Endothelial cell of umbilical vein (primary cell): ENCODE measurements around the gene ZNF329. TPM values are rescaled to one million over a fixed set of nuclear protein-coding genes. Genes with fewer than 3 reads are reported as not detected.

ENCODE experiments used
- BruUV-seq: library from RNA; stranded (reverse); fragments of 400-500 nt; replicated peaks from 2 replicates; lab custom pipeline; 2021; lab: Mats Ljungman, UMichigan
- CTCF ChIA-PET: fragments of 300-600, 350-600 bp; sonication (Branson Sonifier 250); formaldehyde crosslinking; loops from one replicate; lab custom pipeline; 2021; ENCODE audit warnings: antibody characterized with exemption, inconsistent platforms; lab: Charles Lee
- POLR2A ChIA-PET: fragments of 300-600, 350-600 bp; sonication (Branson Sonifier 250); formaldehyde crosslinking; loops from one replicate; lab custom pipeline; 2021; ENCODE audit warnings: antibody characterized with exemption, inconsistent platforms; lab: Charles Lee
- DNase-seq: peaks from one replicate; pipeline ENCODE4 v3.0.0-alpha.2; 2011; ENCODE audit warnings: low read depth, low spot score
- FAIRE-seq: peaks from 2 replicates; lab custom pipeline; 2011; peaks lifted over from hg19 to GRCh38; lab: Jason Lieb, UNC
- H2AFZ ChIP-seq: 2 replicates; pipeline ENCODE4 v1.6.0; 2012; ENCODE audit warnings: low read depth, low read length, control low read depth, inconsistent platforms
- H3K27ac ChIP-seq: 2 replicates; pipeline ENCODE4 v1.5.1; 2011; ENCODE audit warnings: low read depth, mild to moderate bottlenecking, control low read depth, low read length, moderate library complexity; ENCODE audit not compliant: insufficient read depth
- H3K27me3 ChIP-seq, 2 experiments: 2 replicates each; pipeline versions ENCODE4 v1.6.0 to v1.6.1; 2011; ENCODE audit warnings: low read length in 2 of 2, mixed read lengths in 1 of 2; ENCODE audit not compliant: control insufficient read depth in 2 of 2, insufficient read depth in 2 of 2
- H3K36me3 ChIP-seq, 2 experiments: 2 replicates in 1 of 2; 3 replicates in 1 of 2; pipeline ENCODE4 v1.5.1; 2011; ENCODE audit warnings: low read length in 2 of 2, mild to moderate bottlenecking in 1 of 2, moderate library complexity in 1 of 2; ENCODE audit not compliant: control insufficient read depth in 2 of 2, insufficient read depth in 2 of 2; ENCODE audit errors: extremely low read depth in 1 of 2
- H3K4me1 ChIP-seq: 3 replicates; pipeline ENCODE4 v1.5.1; 2011; ENCODE audit warnings: mild to moderate bottlenecking, low read length; ENCODE audit not compliant: control insufficient read depth, insufficient read depth; ENCODE audit errors: extremely low read depth
- H3K4me2 ChIP-seq: 2 replicates; pipeline ENCODE4 v1.6.1; 2011; ENCODE audit warnings: low read length, control low read depth, mixed read lengths; ENCODE audit not compliant: insufficient read depth
- H3K4me3 ChIP-seq, 3 experiments: fragments of 200-600 bp in 1 of 3; sonication (generic), shearing (Covaris generic) in 1 of 3; replicated peaks in 1 of 3; 2 replicates each; pipeline ENCODE4 v1.5.1; 2011 to 2016; ENCODE audit warnings: control low read depth in 3 of 3, low read length in 3 of 3, mild to moderate bottlenecking in 2 of 3, inconsistent platforms in 1 of 3, low read depth in 1 of 3, moderate library complexity in 1 of 3; ENCODE audit not compliant: insufficient read depth in 1 of 3
- H3K79me2 ChIP-seq: 2 replicates; pipeline ENCODE4 v1.6.0; 2012; ENCODE audit warnings: low read length, inconsistent platforms; ENCODE audit not compliant: control insufficient read depth, insufficient read depth
- H3K9ac ChIP-seq: replicated peaks from 2 replicates; pipeline ENCODE3; 2011; ENCODE audit warnings: low read length, control low read depth; ENCODE audit not compliant: insufficient read depth; ENCODE audit errors: extremely low read depth
- H3K9me1 ChIP-seq: replicated peaks from 3 replicates; pipeline ENCODE4 v1.6.0; 2011; ENCODE audit warnings: mild to moderate bottlenecking, low read length; ENCODE audit not compliant: control insufficient read depth, insufficient read depth; ENCODE audit errors: extremely low read depth
- H3K9me3 ChIP-seq: replicated peaks from 2 replicates; pipeline ENCODE4 v1.5.1; 2012; ENCODE audit warnings: low read length, inconsistent platforms; ENCODE audit not compliant: control insufficient read depth, insufficient read depth
- H4K20me1 ChIP-seq: replicated peaks from 2 replicates; pipeline ENCODE3; 2011; ENCODE audit warnings: mild to moderate bottlenecking, low read length; ENCODE audit not compliant: control insufficient read depth, insufficient read depth; ENCODE audit errors: extremely low read depth
- CTCF ChIP-seq, 2 donors: IDR thresholded peaks; 1 replicate in 1 of 2; 2 replicates in 1 of 2; pipeline ENCODE4 v1.5.1; 2011; ENCODE audit warnings: low read length in 2 of 2, mild to moderate bottlenecking in 2 of 2, moderate library complexity in 2 of 2, control low read depth in 1 of 2, inconsistent platforms in 1 of 2, low read depth in 1 of 2; ENCODE audit not compliant: insufficient read depth in 1 of 2; ENCODE audit errors: extremely low read depth in 1 of 2
- EZH2 ChIP-seq: IDR thresholded peaks from 2 replicates; pipeline ENCODE4 v1.6.1; 2012; ENCODE audit warnings: borderline replicate concordance, low read depth, mild to moderate bottlenecking, moderate library complexity, low read length, inconsistent platforms; ENCODE audit not compliant: severe bottlenecking
- FOS ChIP-seq: IDR thresholded peaks from 2 replicates; pipeline ENCODE4 v1.6.1; 2011; ENCODE audit warnings: mild to moderate bottlenecking, low read length, moderate library complexity, borderline replicate concordance; ENCODE audit not compliant: insufficient read depth
- GATA2 ChIP-seq: IDR thresholded peaks from 2 replicates; pipeline ENCODE4 v1.7.0; 2011; ENCODE audit warnings: low read depth, mild to moderate bottlenecking, moderate library complexity, mixed read lengths, low read length; ENCODE audit not compliant: insufficient read length, insufficient read depth
- JUN ChIP-seq: IDR thresholded peaks from 2 replicates; pipeline ENCODE4 v1.6.1; 2011; ENCODE audit warnings: borderline replicate concordance, low read depth; ENCODE audit not compliant: insufficient read length, insufficient read depth
- MAX ChIP-seq: IDR thresholded peaks from 2 replicates; pipeline ENCODE4 v1.6.1; 2011; ENCODE audit not compliant: insufficient read depth, insufficient read length
- MYC ChIP-seq: IDR thresholded peaks from one replicate; pipeline ENCODE4 v1.6.1; 2011; ENCODE audit warnings: mild to moderate bottlenecking, low read depth, low read length
- POLR2A ChIP-seq: IDR thresholded peaks from 2 replicates; pipeline ENCODE4 v1.6.1; 2012; ENCODE audit warnings: low read depth, mild to moderate bottlenecking, control low read depth, low read length
- POLR2AphosphoS5 ChIP-seq: IDR thresholded peaks from 2 replicates; pipeline ENCODE4 v1.6.1; 2012; ENCODE audit warnings: low read depth, mild to moderate bottlenecking, control low read depth, low read length, moderate library complexity; ENCODE audit not compliant: insufficient read depth
- dilution Hi-C: fragments of 300-500 bp; cut with MboI; formaldehyde crosslinking; loops from one replicate; pipeline ENCODE4 v1.15.0; 2019; ENCODE audit warnings: low sequenced_read_pairs; ENCODE audit not compliant: extremely low pct_ligation_motif_present
- intact Hi-C: fragments of 100-400 bp; cut with micrococcal nuclease; formaldehyde crosslinking; loops from one replicate; pipeline ENCODE4 v1.10.0; 2022
- polyA plus RNA-seq, 4 experiments: library from polyadenylated mRNA; depleted of rRNA in 3 of 4; stranded (reverse) in 3 of 4; unstranded in 1 of 4; fragments of >200 nt; gene quantifications; 2 replicates each; pipeline versions ENCODE4 v1.2.1 to v1.2.3, GENCODE V29; 2011 to 2012; ENCODE audit warnings: missing spikeins in 1 of 4
- total RNA-seq: library from RNA; stranded (reverse); gene quantifications from 2 replicates; pipeline ENCODE4 v1.2.3, GENCODE V29; 2021

The ZNF329 gene
- total and polyA plus RNA-seq, 2 donors (not counting 3 experiments of a cell fraction or from before 2014, with no cell fraction given), result 3.0 to 5.3 TPM

GRCh38 chr19:58086825-58087710 lies 63.5 kb downstream of the ZNF329 start:
- Histone ChIP-seq H2AFZ (no peak overlapping the region), H3K4me2 (no peak overlapping the region), H3K27ac (no peak overlapping the region), H3K9me3 (no peaks in the 10 kb centered on the region), H3K9me1 (no peaks in the 10 kb centered on the region), H3K79me2 (no peaks in the 10 kb centered on the region), H4K20me1 (no peaks in the 10 kb centered on the region), H3K4me1 (no peaks in the 10 kb centered on the region), H3K9ac (no peak overlapping the region), H3K4me3 (no peak overlapping the region), H3K36me3 (no peaks in the 10 kb centered on the region), H3K27me3 (no peaks in the 10 kb centered on the region)
- intact Hi-C loops, result no loop called here
- ChIA-PET CTCF (no interaction called here), POLR2A (no interaction called here)
- dilution Hi-C loops, result no loop called here
- TF ChIP-seq EZH2, result no peak
- no peak for TF ChIP-seq FOS
- no peak for TF ChIP-seq MAX
- no peak for TF ChIP-seq CTCF (IDR thresholded peaks at IDR 0.05; ENCODE audit: extremely low read depth in 1 of 2, insufficient read depth in 1 of 2, low read depth in 1 of 2, low read length in 2 of 2)
- no peak for TF ChIP-seq POLR2AphosphoS5
- no peak for TF ChIP-seq GATA2
- TF ChIP-seq MYC, result no peak
- no peak for TF ChIP-seq JUN
- no peak for TF ChIP-seq POLR2A
- DNase-seq (no peak), FAIRE-seq (no peak)
- BruUV-seq, result no TSS peak
